Measurements from ENCODE around the gene TBXAS1. TPM values are rescaled to one million over a fixed set of nuclear protein-coding genes. Genes with fewer than 3 reads are reported as not detected.

The TBXAS1 gene
- total RNA-seq, 2 experiments from 2014 or later, result 0.86 TPM; not detected in 1

- TF ChIP-seq EZH2phosphoT487 (IDR thresholded peaks at IDR 0.05; ENCODE audit: borderline replicate concordance, low read depth, low read length), result no peak
- no peak for TF ChIP-seq CTCF (conservative IDR thresholded peaks at IDR 0.05; ENCODE audit: low read length)
- ChIA-PET CTCF (ENCODE audit: unreplicated experiment) (no interaction called here), POLR2A (interaction anchor here (0.7 kb wide), 1 partner anchor 621 kb away, joined by 3 read pairs; no protein-coding TSS in a partner anchor)
- no peak overlapping the region for H3K4me3 ChIP-seq (ENCODE audit: low read depth, low read length, poor library complexity, severe bottlenecking)
- H3K79me2 ChIP-seq (ENCODE audit: insufficient read depth, low read depth, low read length), result no peaks in the 10 kb centered on the region
- no peak overlapping the region for H3K27ac ChIP-seq (ENCODE audit: low read depth, low read length, poor library complexity, severe bottlenecking)
- no peaks in the 10 kb centered on the region for H3K9me2 ChIP-seq (ENCODE audit: insufficient read depth, low read length)
- H4K20me1 ChIP-seq (ENCODE audit: insufficient read depth, low read length), result no peaks in the 10 kb centered on the region
- no peak for DNase-seq (ENCODE audit: low spot score)
- no peaks in the 10 kb centered on the region; the same call in 1 of the 2 replicates for H3K36me3 ChIP-seq (ENCODE audit: insufficient read depth, low read length)
- peaks cover 6% of the 10 kb centered on the region; the same call in 1 of the 2 replicates for H3K9me3 ChIP-seq (ENCODE audit: low read length)
- no peak overlapping the region for H2AFZ ChIP-seq (ENCODE audit: low read length)
- no peak overlapping the region for H3K4me2 ChIP-seq (ENCODE audit: low read length)
- intact Hi-C loops (cut with micrococcal nuclease; ENCODE audit: unreplicated experiment), result no loop called here
- H3K4me1 ChIP-seq (ENCODE audit: insufficient read depth, low read length, poor library complexity, severe bottlenecking), result peaks cover 28% of the 10 kb centered on the region
- no TSS peak for BruUV-seq (replicated peaks)
Measured at GRCh38 chr7:139895141-139895829, 66.2 kb downstream of the TBXAS1 start.

GRCh38 chr7:139896288-139896687 is 67.2 kb downstream of the TBXAS1 start:
- H3K9me3 ChIP-seq (ENCODE audit: low read length), result peaks cover 11% of the 10 kb centered on the region; the same call in 1 of the 2 replicates
- CTCF ChIA-PET (ENCODE audit: unreplicated experiment), result no interaction called here
- TF ChIP-seq EZH2phosphoT487 (IDR thresholded peaks at IDR 0.05; ENCODE audit: borderline replicate concordance, low read depth, low read length), result no peak
- no peak for TF ChIP-seq CTCF (conservative IDR thresholded peaks at IDR 0.05; ENCODE audit: low read length)
- no peak for DNase-seq (ENCODE audit: low spot score)
- no peaks in the 10 kb centered on the region; the same call in 1 of the 2 replicates for H3K36me3 ChIP-seq (ENCODE audit: insufficient read depth, low read length)
- H2AFZ ChIP-seq (ENCODE audit: low read length), result no peak overlapping the region
- H4K20me1 ChIP-seq (ENCODE audit: insufficient read depth, low read length), result no peaks in the 10 kb centered on the region
- H3K79me2 ChIP-seq (ENCODE audit: insufficient read depth, low read depth, low read length), result no peaks in the 10 kb centered on the region
- BruUV-seq (replicated peaks), result no TSS peak
- no peak overlapping the region for H3K4me2 ChIP-seq (ENCODE audit: low read length)
- H3K9me2 ChIP-seq (ENCODE audit: insufficient read depth, low read length), result no peaks in the 10 kb centered on the region
- POLR2A ChIA-PET, result no interaction called here
- H3K27ac ChIP-seq (ENCODE audit: low read depth, low read length, poor library complexity, severe bottlenecking), result no peak overlapping the region
- no peak overlapping the region for H3K4me3 ChIP-seq (ENCODE audit: low read depth, low read length, poor library complexity, severe bottlenecking)
- peaks cover 38% of the 10 kb centered on the region for H3K4me1 ChIP-seq (ENCODE audit: insufficient read depth, low read length, poor library complexity, severe bottlenecking)
- intact Hi-C loops (cut with micrococcal nuclease; ENCODE audit: unreplicated experiment), result no loop called here

- intact Hi-C loops (cut with micrococcal nuclease; ENCODE audit: unreplicated experiment), result no loop called here
- Histone ChIP-seq H3K9me2 (ENCODE audit: insufficient read depth, low read length) (no peaks in the 10 kb centered on the region), H3K79me2 (ENCODE audit: insufficient read depth, low read depth, low read length) (no peaks in the 10 kb centered on the region), H3K27ac (ENCODE audit: low read depth, low read length, poor library complexity, severe bottlenecking) (no peak overlapping the region), H3K4me2 (ENCODE audit: low read length) (no peak overlapping the region), H4K20me1 (ENCODE audit: insufficient read depth, low read length) (no peaks in the 10 kb centered on the region), H3K4me1 (ENCODE audit: insufficient read depth, low read length, poor library complexity, severe bottlenecking) (peaks cover 43% of the 10 kb centered on the region), H3K4me3 (ENCODE audit: low read depth, low read length, poor library complexity, severe bottlenecking) (no peak overlapping the region), H2AFZ (ENCODE audit: low read length) (no peak overlapping the region), H3K9me3 (ENCODE audit: low read length) (peaks cover 11% of the 10 kb centered on the region; the same call in 1 of the 2 replicates), H3K36me3 (ENCODE audit: insufficient read depth, low read length) (no peaks in the 10 kb centered on the region; the same call in 1 of the 2 replicates)
- ChIA-PET POLR2A (no interaction called here), CTCF (ENCODE audit: unreplicated experiment) (no interaction called here)
- TF ChIP-seq CTCF (conservative IDR thresholded peaks at IDR 0.05; ENCODE audit: low read length), result no peak
- no peak for DNase-seq (ENCODE audit: low spot score)
- BruUV-seq (replicated peaks), result no TSS peak
Measured at GRCh38 chr7:139896831-139897230, 67.8 kb downstream of the TBXAS1 start.
